Left forelimb (tissue), 1 donor: Measurements from ENCODE around the gene SH3RF1.

Source experiments
- DNase-seq: peaks from one replicate; pipeline ENCODE4 v3.0.0-alpha.2; 2018; ENCODE audit warnings: low spot score

Gene SH3RF1

GRCh38 chr4:169132561-169133305 is 138.0 kb downstream of the SH3RF1 start:
- no peak for DNase-seq

GRCh38 chr4:169131556-169132208 is 139.1 kb downstream of the SH3RF1 start:
- DNase-seq = no peak

- DNase-seq = no peak
Measured at GRCh38 chr4:169128902-169129301, 141.9 kb downstream of the SH3RF1 start.

- no peak for DNase-seq
Measured at GRCh38 chr4:169127314-169127713, 143.4 kb downstream of the SH3RF1 start.

GRCh38 chr4:169124661-169125060 is 146.1 kb downstream of the SH3RF1 start:
- DNase-seq = no peak

- no peak for DNase-seq
Measured at GRCh38 chr4:169122422-169122821, 148.3 kb downstream of the SH3RF1 start.

GRCh38 chr4:169121861-169122382 is 148.8 kb downstream of the SH3RF1 start:
- DNase-seq = no peak

- DNase-seq = no peak
Measured at GRCh38 chr4:169120624-169121023, 150.1 kb downstream of the SH3RF1 start.

- DNase-seq = no peak
Measured at GRCh38 chr4:169119536-169119935, 151.2 kb downstream of the SH3RF1 start.

- no peak for DNase-seq
Measured at GRCh38 chr4:169117591-169118081, 153.1 kb downstream of the SH3RF1 start.

- no peak for DNase-seq
Measured at GRCh38 chr4:169116270-169116901, 154.4 kb downstream of the SH3RF1 start.

- DNase-seq = no peak
Measured at GRCh38 chr4:169115897-169116254, 154.9 kb downstream of the SH3RF1 start.

- no peak for DNase-seq
Measured at GRCh38 chr4:169115144-169115896, 155.4 kb downstream of the SH3RF1 start.

- no peak for DNase-seq
Measured at GRCh38 chr4:169114341-169114974, 156.3 kb downstream of the SH3RF1 start.

GRCh38 chr4:169110633-169111032 is 160.1 kb downstream of the SH3RF1 start:
- no peak for DNase-seq

GRCh38 chr4:169109035-169109675 is 161.6 kb downstream of the SH3RF1 start:
- DNase-seq = no peak

- no peak for DNase-seq
Measured at GRCh38 chr4:169108303-169108702, 162.5 kb downstream of the SH3RF1 start.

GRCh38 chr4:169107528-169107927 is 163.2 kb downstream of the SH3RF1 start:
- no peak for DNase-seq

- DNase-seq = no peak
Measured at GRCh38 chr4:169106696-169107229, 164.0 kb downstream of the SH3RF1 start.

GRCh38 chr4:169105620-169106019 is 165.1 kb downstream of the SH3RF1 start:
- no peak for DNase-seq

- no peak for DNase-seq
Measured at GRCh38 chr4:169103966-169104412, 166.8 kb downstream of the SH3RF1 start.
